Hepatocyte (in vitro differentiated cells): Measurements from ENCODE around the gene GSTO1.

Experiments used
- EZH2phosphoT487 ChIP-seq: fragments of 200-600 bp; sonication (generic); IDR thresholded peaks from one replicate; pipeline ENCODE4 v1.6.1; 2018; ENCODE audit warnings: antibody characterized with exemption, mild to moderate bottlenecking, low read depth, moderate library complexity; ENCODE audit not compliant: unreplicated experiment, severe bottlenecking
- TF ChIP-seq, protein P1 (sequence below): fragments of 200-600 bp; sonication (generic); IDR thresholded peaks from 2 replicates; pipeline ENCODE4 v1.5.1; 2016; ENCODE audit warnings: antibody characterized with exemption, mild to moderate bottlenecking; ENCODE audit not compliant: poor library complexity

DNA sequence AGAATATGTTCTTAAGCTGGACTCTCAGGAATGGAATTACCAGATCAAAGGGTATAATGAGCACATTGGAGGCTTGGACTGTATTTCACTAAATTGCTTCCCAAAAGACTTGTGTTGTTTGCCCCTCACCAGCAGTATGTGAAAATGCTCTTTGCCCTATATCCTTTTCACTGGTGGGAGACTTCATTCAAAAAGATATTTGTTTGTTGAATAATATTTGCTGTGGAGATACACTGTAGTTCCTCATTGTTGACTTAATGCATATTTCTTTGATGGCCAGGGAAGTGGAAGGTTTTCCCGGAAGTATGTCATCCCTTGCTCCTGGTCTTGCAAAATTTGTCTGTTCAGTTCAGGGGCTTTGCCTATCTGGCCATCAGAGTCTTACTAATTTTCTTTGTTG, 33.7 kb downstream of the GSTO1 start:
- TF ChIP-seq, protein P1, sequence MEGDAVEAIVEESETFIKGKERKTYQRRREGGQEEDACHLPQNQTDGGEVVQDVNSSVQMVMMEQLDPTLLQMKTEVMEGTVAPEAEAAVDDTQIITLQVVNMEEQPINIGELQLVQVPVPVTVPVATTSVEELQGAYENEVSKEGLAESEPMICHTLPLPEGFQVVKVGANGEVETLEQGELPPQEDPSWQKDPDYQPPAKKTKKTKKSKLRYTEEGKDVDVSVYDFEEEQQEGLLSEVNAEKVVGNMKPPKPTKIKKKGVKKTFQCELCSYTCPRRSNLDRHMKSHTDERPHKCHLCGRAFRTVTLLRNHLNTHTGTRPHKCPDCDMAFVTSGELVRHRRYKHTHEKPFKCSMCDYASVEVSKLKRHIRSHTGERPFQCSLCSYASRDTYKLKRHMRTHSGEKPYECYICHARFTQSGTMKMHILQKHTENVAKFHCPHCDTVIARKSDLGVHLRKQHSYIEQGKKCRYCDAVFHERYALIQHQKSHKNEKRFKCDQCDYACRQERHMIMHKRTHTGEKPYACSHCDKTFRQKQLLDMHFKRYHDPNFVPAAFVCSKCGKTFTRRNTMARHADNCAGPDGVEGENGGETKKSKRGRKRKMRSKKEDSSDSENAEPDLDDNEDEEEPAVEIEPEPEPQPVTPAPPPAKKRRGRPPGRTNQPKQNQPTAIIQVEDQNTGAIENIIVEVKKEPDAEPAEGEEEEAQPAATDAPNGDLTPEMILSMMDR, result no peak
- no peak for TF ChIP-seq EZH2phosphoT487
